Neural cell (in vitro differentiated cells): ENCODE measurements around the gene RASAL3. TPM values are rescaled to one million over a fixed set of nuclear protein-coding genes. Genes with fewer than 3 reads are reported as not detected.

Source experiments
- H2AFZ ChIP-seq: fragments of 200-600, 300-800 bp; sonication (generic), shearing (Covaris generic); 2 replicates; pipeline ENCODE4 v1.6.0; 2014; ENCODE audit warnings: low read depth, mild to moderate bottlenecking, antibody characterized with exemption, low read length, moderate library complexity
- H3F3A ChIP-seq: fragments of 200-600 bp; shearing (Covaris generic); 2 replicates; pipeline ENCODE4 v1.6.1; 2016; ENCODE audit warnings: mild to moderate bottlenecking, moderate library complexity, mixed read lengths, antibody characterized with exemption, low read length; ENCODE audit not compliant: insufficient read depth, poor library complexity, severe bottlenecking
- H3K27ac ChIP-seq: fragments of 200-600, 300-800 bp; sonication (generic), shearing (Covaris generic); 2 replicates; pipeline ENCODE4 v1.5.1; 2014; ENCODE audit warnings: mild to moderate bottlenecking, low read length, moderate library complexity
- H3K27me3 ChIP-seq: fragments of 300-800, 200-600 bp; sonication (generic), shearing (Covaris generic); 2 replicates; pipeline ENCODE4 v1.6.0; 2014; ENCODE audit warnings: mild to moderate bottlenecking, low read depth, low read length, moderate library complexity; ENCODE audit not compliant: insufficient read depth
- H3K36me3 ChIP-seq: fragments of 300-800, 200-600 bp; sonication (generic), shearing (Covaris generic); 2 replicates; pipeline ENCODE4 v1.5.1; 2014; ENCODE audit warnings: mild to moderate bottlenecking, antibody characterized with exemption, low read length, moderate library complexity; ENCODE audit not compliant: insufficient read depth
- H3K4me2 ChIP-seq: fragments of 300-800, 200-600 bp; sonication (generic), shearing (Covaris generic); 2 replicates; pipeline ENCODE4 v1.6.0; 2014; ENCODE audit warnings: mild to moderate bottlenecking, low read length
- H3K4me3 ChIP-seq: fragments of 300-800, 200-600 bp; sonication (generic), shearing (Covaris generic); 2 replicates; pipeline ENCODE4 v1.5.1; 2014; ENCODE audit warnings: mild to moderate bottlenecking, low read length, moderate library complexity
- H3K79me2 ChIP-seq: fragments of 200-600 bp; shearing (Covaris generic); replicated peaks from 2 replicates; pipeline ENCODE4 v1.6.0; 2014; ENCODE audit warnings: mild to moderate bottlenecking, low read length, moderate library complexity; ENCODE audit not compliant: insufficient read depth
- H3K9ac ChIP-seq: fragments of 300-800, 200-600 bp; sonication (generic), shearing (Covaris generic); 2 replicates; pipeline ENCODE4 v1.6.1; 2016; ENCODE audit warnings: mild to moderate bottlenecking, low read length, mixed read lengths
- H3K9me2 ChIP-seq: fragments of 200-600 bp; shearing (Covaris generic); 2 replicates; pipeline ENCODE4 v1.6.1; 2016; ENCODE audit warnings: mild to moderate bottlenecking, low read length, mixed read lengths; ENCODE audit not compliant: insufficient read depth
- H3K9me3 ChIP-seq: fragments of 200-600, 300-800 bp; sonication (generic), shearing (Covaris generic); 2 replicates; pipeline ENCODE4 v1.6.1; 2016; ENCODE audit warnings: mild to moderate bottlenecking, mixed run types, low read length, moderate library complexity, mixed read lengths
- H4K20me1 ChIP-seq: fragments of 200-600 bp; shearing (Covaris generic); 2 replicates; pipeline ENCODE4 v1.6.1; 2016; ENCODE audit warnings: mild to moderate bottlenecking, mixed run types; ENCODE audit not compliant: insufficient read depth
- CTCF ChIP-seq: fragments of 450-650 bp; IDR thresholded peaks from 2 replicates; pipeline ENCODE4 v1.5.1; 2014; ENCODE audit warnings: antibody characterized with exemption, mild to moderate bottlenecking, moderate library complexity; ENCODE audit not compliant: poor library complexity, severe bottlenecking
- EP300 ChIP-seq: fragments of 450-650 bp; conservative IDR thresholded peaks from 2 replicates; pipeline ENCODE4 v1.6.1; 2014; ENCODE audit warnings: antibody characterized with exemption, mild to moderate bottlenecking, moderate library complexity; ENCODE audit not compliant: poor library complexity, severe bottlenecking
- EZH2 ChIP-seq: fragments of 200-600, 300-800 bp; shearing (Covaris generic), sonication (generic); IDR thresholded peaks from 2 replicates; pipeline ENCODE4 v1.6.1; 2014; ENCODE audit warnings: antibody characterized with exemption, low read length, borderline replicate concordance, mild to moderate bottlenecking; ENCODE audit not compliant: insufficient read depth, poor library complexity, severe bottlenecking
- MXI1 ChIP-seq: fragments of 450-650 bp; conservative IDR thresholded peaks from 2 replicates; pipeline ENCODE4 v1.6.1; 2014; ENCODE audit warnings: antibody characterized with exemption, mild to moderate bottlenecking; ENCODE audit not compliant: poor library complexity, severe bottlenecking
- POLR2AphosphoS5 ChIP-seq: IDR thresholded peaks from 2 replicates; pipeline ENCODE4 v1.6.1; 2012
- RAD21 ChIP-seq: fragments of 450-650 bp; conservative IDR thresholded peaks from 2 replicates; pipeline ENCODE4 v1.6.1; 2014; ENCODE audit warnings: antibody characterized with exemption, mild to moderate bottlenecking, moderate library complexity
- SMC3 ChIP-seq: fragments of 450-650 bp; conservative IDR thresholded peaks from 2 replicates; pipeline ENCODE4 v1.6.1; 2014; ENCODE audit warnings: antibody characterized with exemption, mild to moderate bottlenecking, moderate library complexity; ENCODE audit not compliant: poor library complexity
- TAF1 ChIP-seq: IDR thresholded peaks from 2 replicates; pipeline ENCODE4 v1.6.1; 2012; ENCODE audit warnings: low read depth
- polyA plus RNA-seq: library from polyadenylated mRNA; depleted of rRNA; stranded (reverse); fragments of >200 nt; gene quantifications from 2 replicates; pipeline ENCODE4 v1.2.3, GENCODE V29; 2014
- TF ChIP-seq, protein P1 (sequence below): IDR thresholded peaks from 2 replicates; pipeline ENCODE4 v1.6.1; 2012; ENCODE audit warnings: borderline replicate concordance

The RASAL3 gene
- polyA plus RNA-seq, 1 donor from 2014 or later, result 1.1 TPM

- Histone ChIP-seq H4K20me1 (no peaks in the 10 kb centered on the region), H3K9me2 (no peaks in the 10 kb centered on the region), H3K27ac (no peak within 1 kb of the TSS), H3K27me3 (no peaks in the 10 kb centered on the region), H3K4me2 (no peak within 1 kb of the TSS), H3K36me3 (no peaks in the 10 kb centered on the region), H3K4me3 (no peak within 1 kb of the TSS), H3K79me2 (no peaks in the 10 kb centered on the region), H2AFZ (no peak within 1 kb of the TSS), H3F3A (no peaks in the 10 kb centered on the region), H3K9ac (no peak within 1 kb of the TSS), H3K9me3 (no peaks in the 10 kb centered on the region)
- TF ChIP-seq TAF1, result no peak
- no peak for TF ChIP-seq CTCF
- no peak for TF ChIP-seq RAD21
- TF ChIP-seq EP300, result no peak
- TF ChIP-seq POLR2AphosphoS5, result no peak
- TF ChIP-seq MXI1, result no peak
- TF ChIP-seq, protein P1, sequence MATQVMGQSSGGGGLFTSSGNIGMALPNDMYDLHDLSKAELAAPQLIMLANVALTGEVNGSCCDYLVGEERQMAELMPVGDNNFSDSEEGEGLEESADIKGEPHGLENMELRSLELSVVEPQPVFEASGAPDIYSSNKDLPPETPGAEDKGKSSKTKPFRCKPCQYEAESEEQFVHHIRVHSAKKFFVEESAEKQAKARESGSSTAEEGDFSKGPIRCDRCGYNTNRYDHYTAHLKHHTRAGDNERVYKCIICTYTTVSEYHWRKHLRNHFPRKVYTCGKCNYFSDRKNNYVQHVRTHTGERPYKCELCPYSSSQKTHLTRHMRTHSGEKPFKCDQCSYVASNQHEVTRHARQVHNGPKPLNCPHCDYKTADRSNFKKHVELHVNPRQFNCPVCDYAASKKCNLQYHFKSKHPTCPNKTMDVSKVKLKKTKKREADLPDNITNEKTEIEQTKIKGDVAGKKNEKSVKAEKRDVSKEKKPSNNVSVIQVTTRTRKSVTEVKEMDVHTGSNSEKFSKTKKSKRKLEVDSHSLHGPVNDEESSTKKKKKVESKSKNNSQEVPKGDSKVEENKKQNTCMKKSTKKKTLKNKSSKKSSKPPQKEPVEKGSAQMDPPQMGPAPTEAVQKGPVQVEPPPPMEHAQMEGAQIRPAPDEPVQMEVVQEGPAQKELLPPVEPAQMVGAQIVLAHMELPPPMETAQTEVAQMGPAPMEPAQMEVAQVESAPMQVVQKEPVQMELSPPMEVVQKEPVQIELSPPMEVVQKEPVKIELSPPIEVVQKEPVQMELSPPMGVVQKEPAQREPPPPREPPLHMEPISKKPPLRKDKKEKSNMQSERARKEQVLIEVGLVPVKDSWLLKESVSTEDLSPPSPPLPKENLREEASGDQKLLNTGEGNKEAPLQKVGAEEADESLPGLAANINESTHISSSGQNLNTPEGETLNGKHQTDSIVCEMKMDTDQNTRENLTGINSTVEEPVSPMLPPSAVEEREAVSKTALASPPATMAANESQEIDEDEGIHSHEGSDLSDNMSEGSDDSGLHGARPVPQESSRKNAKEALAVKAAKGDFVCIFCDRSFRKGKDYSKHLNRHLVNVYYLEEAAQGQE, result no peak
- no peak for TF ChIP-seq SMC3
- no peak for TF ChIP-seq EZH2
These were observed 43.8 kb upstream of the RASAL3 start, which contains the start of gene CYP4F22 for GRCh38 chr19:15508035-15508710. CYP4F22 (plus strand) TSS chr19:15508525; CDS start chr19:15525337, 16,812 bp downstream.

DNA sequence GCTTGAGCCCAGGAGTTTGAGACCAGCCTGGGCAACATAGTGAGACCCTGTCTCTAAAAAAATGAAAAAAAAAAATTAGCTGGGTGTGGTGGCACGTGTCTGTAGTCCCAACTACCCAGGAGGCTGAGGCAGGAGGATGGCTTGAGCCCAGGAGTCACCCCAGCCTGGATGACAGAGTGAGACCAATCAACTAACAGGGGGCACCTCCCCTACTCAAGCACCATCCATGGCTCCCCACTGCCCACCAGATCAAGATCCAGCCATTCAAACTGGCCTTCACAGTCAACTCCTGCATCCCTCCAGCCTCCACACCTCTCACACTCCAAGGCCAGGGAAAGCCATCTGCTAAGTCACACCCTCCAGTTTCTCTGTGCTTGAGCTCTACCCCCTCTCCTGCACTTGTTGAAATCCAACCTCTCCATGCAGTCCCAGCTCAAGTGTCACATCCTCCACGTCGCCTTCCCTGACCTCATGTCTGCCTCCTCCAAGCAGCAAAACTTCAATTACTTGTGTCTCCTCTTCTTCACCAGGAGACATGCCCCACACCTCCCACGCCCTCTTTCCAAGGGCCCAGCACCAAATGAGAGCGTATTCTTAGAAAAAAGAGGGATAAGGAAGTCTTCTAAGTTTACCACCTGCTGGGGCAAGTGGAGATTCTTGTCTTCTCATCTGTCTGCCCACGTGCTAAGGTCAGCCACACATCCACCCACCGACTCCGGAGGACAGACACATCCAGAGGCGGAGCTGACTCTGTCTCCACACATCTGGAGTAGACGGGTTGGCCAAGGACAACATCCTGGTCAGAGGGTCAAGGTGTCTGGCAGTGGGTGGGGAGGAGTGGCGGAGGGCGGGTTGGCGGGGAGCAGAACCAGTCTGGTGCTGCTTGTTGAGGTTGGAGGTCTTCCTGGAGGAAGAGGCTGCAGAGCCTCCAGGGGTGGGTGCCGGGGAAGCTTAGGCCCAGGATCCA lies 43.0 kb upstream of the RASAL3 start:
- no peaks in the 10 kb centered on the region for H3F3A ChIP-seq
- TF ChIP-seq MXI1 (no peak), CTCF (no peak)
- no peak overlapping the region for H3K4me2 ChIP-seq
- H2AFZ ChIP-seq, result no peak overlapping the region
- H3K79me2 ChIP-seq, result no peaks in the 10 kb centered on the region
- H3K9ac ChIP-seq, result no peak overlapping the region
- no peaks in the 10 kb centered on the region for H3K27me3 ChIP-seq
- H3K36me3 ChIP-seq, result no peaks in the 10 kb centered on the region
- H3K27ac ChIP-seq, result no peak overlapping the region
- H3K9me2 ChIP-seq, result no peaks in the 10 kb centered on the region
- H3K4me3 ChIP-seq, result no peak overlapping the region
- H3K9me3 ChIP-seq, result no peaks in the 10 kb centered on the region
- H4K20me1 ChIP-seq, result no peaks in the 10 kb centered on the region
